Loucy (cell line): ENCODE data around the gene COG3.

Experiments
- CTCF ChIP-seq: fragments of 200-600 bp; sonication (generic); conservative IDR thresholded peaks from 2 replicates; pipeline ENCODE4 v1.5.1; 2014; ENCODE audit warnings: mild to moderate bottlenecking, antibody characterized with exemption, low read length
- EZH2phosphoT487 ChIP-seq: fragments of 200-600 bp; IDR thresholded peaks from 2 replicates; pipeline ENCODE4 v1.6.1; 2018; ENCODE audit warnings: antibody characterized with exemption, mild to moderate bottlenecking, moderate library complexity, borderline replicate concordance

GRCh38 chr13:45434556-45435371, 30.0 kb upstream of the COG3 start:
- TF ChIP-seq CTCF (no peak), EZH2phosphoT487 (no peak)
